ENCODE data around the gene ATP6V0D1. TPM values are rescaled to one million over a fixed set of nuclear protein-coding genes. Genes with fewer than 3 reads are reported as not detected.

Gene ATP6V0D1
- total RNA-seq, 2 experiments from 2014 or later, result 52.1 to 60.3 TPM

DNA sequence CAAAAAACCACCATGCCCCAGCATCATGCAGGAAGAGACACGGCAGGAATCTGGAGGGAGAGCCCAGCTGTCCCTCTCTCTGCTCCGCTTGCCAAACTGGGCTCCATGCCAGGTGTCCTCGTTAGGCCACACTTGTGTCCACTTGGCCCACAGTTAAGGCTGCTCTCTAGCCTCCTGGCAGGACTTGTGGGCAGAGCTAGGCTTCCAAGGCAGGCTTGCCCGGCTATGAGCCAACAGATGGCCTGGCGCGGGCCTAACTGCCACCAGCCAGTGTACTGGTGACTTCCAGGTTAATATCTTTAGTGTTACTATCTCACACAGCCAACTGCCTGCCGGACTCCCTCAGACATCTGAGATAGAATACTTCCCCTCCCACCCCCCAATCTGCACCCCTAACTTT is 10.6 kb downstream of the ATP6V0D1 start:
- H3K9me3 Mint-ChIP-seq, result no peaks in the 10 kb centered on the region
- H3K4me3 Mint-ChIP-seq, result no peak overlapping the region
- DNase-seq, result no peak
- CTCF ChIA-PET, result interaction anchor here (0.7 to 1.0 kb wide), 3 partner anchors 11 to 51 kb away, joined by 3 to 5 read pairs (median 4); partner anchors contain the start of gene ATP6V0D1
- H3K27ac Mint-ChIP-seq, result no peak overlapping the region
- H3K27me3 Mint-ChIP-seq, result no peaks in the 10 kb centered on the region
- H3K4me1 Mint-ChIP-seq, result peaks cover 10% of the 10 kb centered on the region
- no peaks in the 10 kb centered on the region for H3K36me3 Mint-ChIP-seq (ENCODE audit: low read depth)
- POLR2A ChIA-PET, result no interaction called here

DNA sequence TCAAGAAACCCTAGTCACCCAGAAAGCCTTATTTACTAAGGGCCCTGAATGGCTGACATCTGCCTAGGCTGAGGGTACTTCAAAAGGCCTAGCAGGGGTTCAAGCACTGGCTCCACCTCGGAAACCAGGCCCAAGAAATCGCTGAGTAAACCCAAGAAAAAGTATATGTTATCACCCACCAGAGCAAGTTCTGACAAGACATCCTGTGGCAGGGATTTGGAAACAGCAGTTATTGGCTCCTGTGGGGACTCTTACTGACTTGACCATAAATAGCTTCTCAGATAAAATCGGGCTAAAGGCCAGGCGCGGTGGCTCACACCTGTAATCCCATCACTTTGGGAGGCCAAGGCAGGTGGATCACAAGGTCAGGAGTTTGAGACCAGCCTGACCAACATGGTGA is 12.2 kb downstream of the ATP6V0D1 start:
- Mint-ChIP-seq H3K4me3 (no peak overlapping the region), H3K9me3 (no peaks in the 10 kb centered on the region), H3K4me1 (peaks cover 4% of the 10 kb centered on the region), H3K36me3 (ENCODE audit: low read depth) (no peaks in the 10 kb centered on the region), H3K27me3 (no peaks in the 10 kb centered on the region), H3K27ac (no peak overlapping the region)
- POLR2A ChIA-PET, result no interaction called here
- CTCF ChIA-PET, result interaction anchor here (5.9 kb wide), 1 partner anchor 12 kb away, joined by 27 read pairs; the partner anchor contains the start of gene ATP6V0D1
- no peak for DNase-seq

DNA sequence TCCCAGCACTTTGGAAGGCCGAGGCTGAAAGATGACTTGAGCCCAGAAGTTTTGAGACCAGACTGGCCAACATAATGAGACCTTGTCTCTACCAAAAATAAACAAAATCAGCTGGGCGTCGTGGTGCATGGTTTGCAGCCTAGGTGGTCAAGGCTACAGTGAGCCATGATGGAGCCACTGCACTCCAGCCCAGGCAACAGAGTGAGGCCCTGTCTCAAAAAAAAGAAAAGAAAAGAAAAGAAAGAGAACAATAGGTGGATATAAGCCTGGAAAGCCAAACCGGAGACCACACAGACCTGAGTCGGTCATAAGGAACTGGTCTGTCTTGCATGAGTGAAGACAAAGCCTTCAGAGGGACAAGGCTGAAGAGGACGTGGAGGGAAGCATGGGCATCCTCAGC is 14.4 kb downstream of the ATP6V0D1 start:
- no peaks in the 10 kb centered on the region for H3K27me3 Mint-ChIP-seq
- H3K36me3 Mint-ChIP-seq (ENCODE audit: low read depth), result no peaks in the 10 kb centered on the region
- H3K27ac Mint-ChIP-seq, result no peak overlapping the region
- H3K9me3 Mint-ChIP-seq, result no peaks in the 10 kb centered on the region
- ChIA-PET CTCF (interaction anchor here (1.2 to 5.9 kb wide), 5 partner anchors 10 to 55 kb away, joined by 3 to 27 read pairs (median 6); partner anchors contain the start of gene ATP6V0D1), POLR2A (no interaction called here)
- no peak for DNase-seq
- no peak overlapping the region for H3K4me3 Mint-ChIP-seq
- H3K4me1 Mint-ChIP-seq, result peaks cover 4% of the 10 kb centered on the region

DNA sequence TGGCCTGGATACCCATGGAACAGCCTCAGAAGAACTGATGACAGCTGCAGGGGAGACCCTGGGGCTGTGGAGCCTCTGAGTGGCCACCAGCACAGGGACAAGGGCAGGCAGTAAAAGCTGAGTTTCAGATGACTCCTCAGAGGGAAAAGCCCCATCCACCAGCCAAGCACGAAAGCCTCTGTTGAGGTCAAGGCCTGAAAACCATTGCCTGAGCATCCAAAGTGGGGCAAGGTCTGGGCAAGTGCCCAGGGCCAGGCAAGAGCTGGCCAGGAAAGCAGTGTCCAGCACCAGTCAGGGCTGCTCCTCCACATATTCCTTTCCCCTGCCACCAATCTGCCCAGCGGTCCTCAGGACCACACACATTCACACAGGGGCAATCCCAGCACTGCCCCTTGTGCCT is 16.4 kb downstream of the ATP6V0D1 start:
- ChIA-PET CTCF (interaction anchor here (0.6 to 6.0 kb wide), 7 partner anchors 14 to 44 kb away, joined by 3 to 27 read pairs (median 7); partner anchors contain the start of gene ATP6V0D1), POLR2A (no interaction called here)
- DNase-seq, result no peak
- Mint-ChIP-seq H3K36me3 (ENCODE audit: low read depth) (no peaks in the 10 kb centered on the region), H3K9me3 (no peaks in the 10 kb centered on the region), H3K4me3 (no peak overlapping the region), H3K4me1 (peaks cover 4% of the 10 kb centered on the region), H3K27ac (no peak overlapping the region), H3K27me3 (no peaks in the 10 kb centered on the region)

DNA sequence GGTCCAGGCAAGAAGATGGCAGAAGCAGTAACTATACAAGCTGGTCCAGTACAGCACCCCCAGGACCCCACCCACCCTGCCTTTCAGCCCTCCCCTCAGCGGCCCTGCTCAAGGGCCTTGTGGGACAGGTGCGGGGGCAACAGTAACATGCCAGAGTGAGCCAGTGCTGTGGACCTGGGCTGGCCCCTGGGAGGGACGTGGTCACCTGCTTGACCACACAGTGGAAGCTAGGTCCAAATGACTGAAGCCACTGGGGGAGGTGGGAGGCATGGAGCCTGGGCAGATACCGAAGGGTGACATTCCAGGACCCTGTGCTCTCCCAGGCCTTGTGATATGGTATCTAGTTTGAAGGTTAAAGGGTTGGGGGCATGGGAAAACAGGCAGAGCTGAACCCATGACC is 17.3 kb downstream of the ATP6V0D1 start:
- CTCF ChIA-PET, result interaction anchor here (0.6 to 6.0 kb wide), 7 partner anchors 13 to 203 kb away, joined by 3 to 27 read pairs (median 4); partner anchors contain the start of gene ATP6V0D1

DNA sequence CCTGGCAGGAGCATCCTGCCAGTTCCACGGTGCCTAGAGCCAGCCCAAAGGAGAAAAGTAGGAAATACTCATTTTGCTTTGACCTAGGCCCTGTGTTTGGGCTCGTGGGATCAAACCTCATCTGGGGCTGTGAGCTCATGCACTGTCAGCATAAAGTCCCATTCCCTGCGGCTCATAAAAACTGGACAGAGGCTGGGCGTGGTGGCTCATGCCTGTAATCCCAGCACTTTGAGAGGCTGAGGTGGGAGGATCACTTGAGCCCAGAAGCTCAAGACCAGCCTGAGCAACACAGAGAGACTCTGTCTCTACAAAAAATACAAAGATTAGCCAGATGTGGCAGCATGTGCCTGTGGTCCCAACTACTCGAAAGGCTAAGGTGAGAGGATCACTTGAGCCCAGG is 17.9 kb downstream of the ATP6V0D1 start:
- POLR2A ChIA-PET, result no interaction called here
- peaks cover 6% of the 10 kb centered on the region for H3K4me1 Mint-ChIP-seq
- DNase-seq, result no peak
- no peaks in the 10 kb centered on the region for H3K9me3 Mint-ChIP-seq
- H3K27ac Mint-ChIP-seq, result no peak overlapping the region
- no peak overlapping the region for H3K4me3 Mint-ChIP-seq
- H3K36me3 Mint-ChIP-seq (ENCODE audit: low read depth), result no peaks in the 10 kb centered on the region
- CTCF ChIA-PET, result interaction anchor here (0.6 to 6.0 kb wide), 7 partner anchors 10 to 235 kb away, joined by 3 to 22 read pairs (median 5); partner anchors contain the start of gene ATP6V0D1
- H3K27me3 Mint-ChIP-seq, result no peaks in the 10 kb centered on the region

More for the DNA sequence above, 17.3 kb downstream of the ATP6V0D1 start:
- Mint-ChIP-seq H3K36me3 (ENCODE audit: low read depth) (no peaks in the 10 kb centered on the region), H3K4me1 (peaks cover 4% of the 10 kb centered on the region), H3K27me3 (no peaks in the 10 kb centered on the region), H3K9me3 (no peaks in the 10 kb centered on the region), H3K27ac (no peak overlapping the region), H3K4me3 (no peak overlapping the region)
- no peak for DNase-seq
- POLR2A ChIA-PET, result no interaction called here

DNA sequence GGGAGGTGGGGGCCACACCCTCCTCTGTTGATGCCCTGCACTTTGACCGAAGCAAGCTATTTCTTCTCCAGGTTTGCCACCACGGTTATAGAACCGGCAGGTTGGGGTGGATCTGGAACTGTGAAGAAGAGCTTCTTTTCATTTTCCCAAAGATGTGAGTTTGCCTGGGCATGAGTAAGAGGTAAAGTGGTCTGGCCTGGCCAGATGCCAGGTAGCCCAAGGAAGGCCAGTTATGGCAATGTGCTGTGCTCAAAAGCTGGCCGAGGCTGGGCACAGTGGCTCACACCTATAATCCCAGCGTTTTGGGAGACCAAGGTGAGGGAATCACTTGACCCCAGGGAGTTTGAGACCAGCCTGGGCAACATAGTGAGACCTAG is 18.7 kb downstream of the ATP6V0D1 start:
- Mint-ChIP-seq H3K4me3 (no peak overlapping the region), H3K27me3 (no peaks in the 10 kb centered on the region), H3K27ac (no peak overlapping the region), H3K4me1 (peaks cover 6% of the 10 kb centered on the region), H3K36me3 (ENCODE audit: low read depth) (no peaks in the 10 kb centered on the region), H3K9me3 (no peaks in the 10 kb centered on the region)
- POLR2A ChIA-PET, result no interaction called here
- CTCF ChIA-PET, result interaction anchor here (0.6 to 6.0 kb wide), 7 partner anchors 9 to 381 kb away, joined by 3 to 22 read pairs (median 4); partner anchors contain the start of gene ATP6V0D1
- no peak for DNase-seq

DNA sequence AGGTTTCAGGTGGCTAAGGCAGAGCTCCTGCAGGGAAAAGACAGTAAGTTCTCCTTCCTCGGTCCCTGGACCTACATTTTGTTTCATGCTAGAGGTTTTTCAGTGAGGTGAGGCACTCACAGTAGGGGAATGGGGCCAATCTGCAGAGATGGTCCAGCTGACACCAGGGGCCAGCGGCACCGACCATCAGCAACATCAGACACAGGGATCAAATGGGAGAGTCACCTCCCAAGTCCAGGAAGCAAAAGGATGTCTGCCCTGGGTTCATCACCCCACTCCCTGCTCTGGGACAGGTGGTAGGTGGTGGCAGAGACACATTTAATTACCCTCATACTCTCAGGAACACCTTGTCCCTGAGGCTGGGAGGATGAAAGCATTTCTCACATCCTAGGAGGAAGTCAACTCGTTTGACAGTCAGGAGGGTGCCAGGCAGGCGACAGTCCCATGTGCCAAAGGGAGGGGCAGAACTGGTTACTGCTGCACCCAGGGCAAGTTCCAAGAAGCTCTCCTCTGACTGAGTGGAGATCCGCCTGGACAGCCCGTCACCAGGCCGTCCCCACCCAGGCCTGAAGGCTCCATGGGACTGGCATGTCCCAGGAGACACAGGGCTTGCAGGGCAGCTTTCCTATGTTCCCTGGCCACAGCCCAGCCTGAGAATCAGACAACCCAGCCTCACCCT is 19.2 kb downstream of the ATP6V0D1 start:
- H3K27ac Mint-ChIP-seq, result no peak overlapping the region
- no peaks in the 10 kb centered on the region for H3K9me3 Mint-ChIP-seq
- CTCF ChIA-PET, result interaction anchor here (0.7 to 6.0 kb wide), 8 partner anchors 14 to 363 kb away, joined by 3 to 22 read pairs (median 4); partner anchors contain the start of gene ATP6V0D1
- H3K36me3 Mint-ChIP-seq (ENCODE audit: low read depth), result no peaks in the 10 kb centered on the region
- H3K4me1 Mint-ChIP-seq, result peaks cover 10% of the 10 kb centered on the region
- H3K4me3 Mint-ChIP-seq, result no peak overlapping the region
- POLR2A ChIA-PET, result no interaction called here
- no peaks in the 10 kb centered on the region for H3K27me3 Mint-ChIP-seq
- DNase-seq, result no peak

DNA sequence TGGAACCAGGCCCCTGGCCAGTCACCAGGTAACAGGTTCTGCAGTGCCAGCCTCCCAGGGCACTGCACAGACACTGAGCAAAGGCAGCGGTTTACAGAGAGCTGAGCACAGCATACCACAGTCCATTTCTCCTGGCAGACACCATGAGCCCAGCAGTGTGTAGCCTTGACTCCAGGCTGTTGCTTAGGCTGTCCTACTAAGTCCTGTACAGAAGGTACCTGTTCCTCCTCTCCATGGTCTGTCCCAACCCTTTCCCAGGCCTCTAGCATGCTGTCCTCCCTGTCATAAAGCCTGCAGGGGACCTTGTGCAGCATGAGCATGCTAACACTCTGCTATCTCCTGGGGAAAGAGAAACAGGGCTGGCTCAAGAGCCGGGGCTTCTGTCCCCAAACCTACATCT is 20.0 kb downstream of the ATP6V0D1 start:
- H3K4me1 Mint-ChIP-seq, result peaks cover 14% of the 10 kb centered on the region
- DNase-seq, result no peak
- CTCF ChIA-PET, result interaction anchor here (0.9 to 6.0 kb wide), 5 partner anchors 13 to 33 kb away, joined by 3 to 22 read pairs (median 4); partner anchors contain the start of gene ATP6V0D1
- POLR2A ChIA-PET, result no interaction called here
- no peak overlapping the region for H3K4me3 Mint-ChIP-seq
- H3K27me3 Mint-ChIP-seq, result no peaks in the 10 kb centered on the region
- H3K9me3 Mint-ChIP-seq, result no peaks in the 10 kb centered on the region
- no peak overlapping the region for H3K27ac Mint-ChIP-seq
- H3K36me3 Mint-ChIP-seq (ENCODE audit: low read depth), result no peaks in the 10 kb centered on the region

DNA sequence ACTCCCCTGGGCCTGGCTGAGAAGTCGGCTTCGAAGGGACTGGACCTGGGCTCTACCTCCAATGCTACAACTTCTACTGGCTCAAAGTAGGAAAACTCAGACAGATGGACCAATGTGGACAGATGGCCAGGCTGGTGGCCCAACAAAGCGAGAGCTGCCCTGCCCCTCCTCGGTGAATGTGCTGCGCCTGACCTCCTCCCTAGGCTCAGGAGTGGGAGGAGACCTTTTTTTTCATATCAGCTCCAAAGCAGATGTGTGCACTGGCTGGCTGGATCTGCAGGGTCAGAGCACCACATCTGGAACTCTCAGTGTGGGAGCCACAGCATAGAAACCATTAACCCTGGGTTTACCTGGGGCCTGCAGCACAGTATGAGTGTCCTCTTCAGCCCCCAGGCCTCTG is 20.8 kb downstream of the ATP6V0D1 start:
- no peaks in the 10 kb centered on the region for H3K9me3 Mint-ChIP-seq
- no peak for DNase-seq
- no peak overlapping the region for H3K4me3 Mint-ChIP-seq
- no peak overlapping the region for H3K27ac Mint-ChIP-seq
- ChIA-PET POLR2A (no interaction called here), CTCF (interaction anchor here (6.0 kb wide), 1 partner anchor 13 kb away, joined by 22 read pairs; no protein-coding TSS in a partner anchor)
- H3K36me3 Mint-ChIP-seq (ENCODE audit: low read depth), result no peaks in the 10 kb centered on the region
- H3K4me1 Mint-ChIP-seq, result peaks cover 14% of the 10 kb centered on the region
- no peaks in the 10 kb centered on the region for H3K27me3 Mint-ChIP-seq

DNA sequence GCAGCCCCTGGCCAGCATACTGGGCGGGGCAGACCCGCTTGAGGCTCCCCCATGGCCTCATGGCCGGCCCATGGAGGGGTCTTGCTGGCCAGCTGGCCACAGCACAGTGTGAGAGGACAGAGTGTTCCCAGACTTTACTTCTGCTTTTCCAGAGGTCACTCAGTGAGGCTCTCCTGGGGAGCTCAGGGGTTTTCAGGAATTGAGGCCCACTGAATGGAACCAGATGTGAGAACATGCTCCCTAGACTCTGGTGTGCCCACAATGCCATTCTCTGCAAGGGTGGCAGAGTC is 21.2 kb downstream of the ATP6V0D1 start:
- H3K36me3 Mint-ChIP-seq (ENCODE audit: low read depth), result no peaks in the 10 kb centered on the region
- DNase-seq, result no peak
- H3K9me3 Mint-ChIP-seq, result no peaks in the 10 kb centered on the region
- ChIA-PET POLR2A (no interaction called here), CTCF (interaction anchor here (0.6 kb wide), 1 partner anchor 27 kb away, joined by 3 read pairs; no protein-coding TSS in a partner anchor)
- no peak overlapping the region for H3K27ac Mint-ChIP-seq
- H3K4me1 Mint-ChIP-seq, result peaks cover 14% of the 10 kb centered on the region
- no peak overlapping the region for H3K4me3 Mint-ChIP-seq
- H3K27me3 Mint-ChIP-seq, result no peaks in the 10 kb centered on the region

DNA sequence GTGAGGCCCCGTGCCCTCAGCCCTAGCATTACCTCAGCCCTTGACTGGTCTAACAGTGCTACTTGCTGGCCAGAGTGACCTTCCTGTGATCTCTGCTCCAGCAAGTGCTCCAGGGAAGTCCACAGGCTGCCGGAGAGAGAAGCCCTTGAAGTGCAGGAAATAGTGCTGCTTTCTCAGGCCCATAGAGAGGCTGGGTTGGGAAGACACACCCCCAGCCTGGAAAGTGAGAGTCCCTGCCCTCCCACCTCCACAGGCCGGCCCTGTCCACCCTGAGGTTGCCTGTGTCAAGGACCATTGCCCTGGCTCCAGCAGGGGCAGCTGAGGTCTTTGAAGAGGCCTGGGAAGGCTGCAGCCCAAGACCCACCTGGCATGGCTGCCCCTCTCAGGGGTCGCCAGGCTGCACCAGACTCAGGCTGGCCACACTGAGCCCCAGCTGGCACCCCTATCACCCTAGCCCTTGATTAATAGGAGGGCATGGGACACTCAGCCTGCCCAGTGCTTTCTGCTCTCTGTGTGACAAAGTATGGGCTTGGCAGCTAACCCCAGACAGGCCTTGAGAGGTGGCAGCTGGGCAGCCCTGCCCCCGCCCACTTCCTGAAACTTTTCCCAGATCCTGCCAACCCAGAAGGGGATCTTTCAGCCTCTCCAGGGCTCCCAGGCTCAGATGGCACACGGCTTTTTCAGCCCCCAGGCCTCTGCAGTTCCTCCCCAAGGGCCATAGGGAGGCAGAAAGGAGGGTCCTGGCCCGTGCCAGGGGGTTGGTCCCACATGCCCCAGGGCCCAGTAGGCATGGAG is 21.7 kb downstream of the ATP6V0D1 start:
- ChIA-PET POLR2A (no interaction called here), CTCF (interaction anchor here (0.6 to 1.6 kb wide), 3 partner anchors 22 to 62 kb away, joined by 3 to 5 read pairs (median 5); partner anchors contain the start of gene ATP6V0D1)

DNA sequence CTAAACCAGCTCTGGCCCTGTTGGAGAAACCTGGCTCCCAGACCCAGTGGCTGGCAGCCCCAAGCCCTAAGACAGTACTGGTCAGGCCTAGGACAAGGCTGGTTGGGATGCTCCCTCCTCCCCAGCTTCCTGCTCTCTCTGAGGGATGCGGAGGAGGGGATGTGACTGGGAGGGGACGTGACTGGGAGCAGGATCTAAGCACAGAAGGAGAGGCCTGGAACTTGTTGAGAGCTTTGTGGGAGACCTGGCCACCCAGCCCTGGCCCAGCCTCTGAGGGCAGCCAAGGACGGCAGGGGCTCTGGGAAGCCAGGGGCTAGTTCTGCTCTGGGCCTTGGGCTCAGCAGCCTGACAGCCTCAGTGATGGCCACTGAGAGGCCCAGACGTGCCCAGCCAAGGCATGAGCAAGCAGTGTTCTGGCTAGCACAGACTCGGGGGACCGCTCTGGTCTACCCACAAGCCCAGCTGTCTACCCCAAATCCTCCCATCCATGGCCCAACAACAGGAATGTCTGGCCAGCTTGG is 22.8 kb downstream of the ATP6V0D1 start:
- Mint-ChIP-seq H3K27me3 (no peaks in the 10 kb centered on the region), H3K36me3 (ENCODE audit: low read depth) (no peaks in the 10 kb centered on the region), H3K27ac (no peak overlapping the region), H3K9me3 (no peaks in the 10 kb centered on the region), H3K4me3 (no peak overlapping the region), H3K4me1 (peaks cover 17% of the 10 kb centered on the region)
- ChIA-PET CTCF (interaction anchor here (1.4 to 1.6 kb wide), 2 partner anchors 23 to 63 kb away, joined by 5 read pairs; partner anchors contain the start of gene ATP6V0D1), POLR2A (no interaction called here)
- DNase-seq, result no peak

More for the DNA sequence above, 21.7 kb downstream of the ATP6V0D1 start:
- H3K27me3 Mint-ChIP-seq, result no peaks in the 10 kb centered on the region
- no peak overlapping the region for H3K27ac Mint-ChIP-seq
- peaks cover 14% of the 10 kb centered on the region for H3K4me1 Mint-ChIP-seq
- no peak for DNase-seq
- no peaks in the 10 kb centered on the region for H3K9me3 Mint-ChIP-seq
- no peaks in the 10 kb centered on the region for H3K36me3 Mint-ChIP-seq (ENCODE audit: low read depth)
- H3K4me3 Mint-ChIP-seq, result no peak overlapping the region
